ENCODE measurements around the gene RAB37. TPM values are rescaled to one million over a fixed set of nuclear protein-coding genes. Genes with fewer than 3 reads are reported as not detected.

The RAB37 gene
- polyA plus RNA-seq, 1 experiment: 0.12 TPM

DNA sequence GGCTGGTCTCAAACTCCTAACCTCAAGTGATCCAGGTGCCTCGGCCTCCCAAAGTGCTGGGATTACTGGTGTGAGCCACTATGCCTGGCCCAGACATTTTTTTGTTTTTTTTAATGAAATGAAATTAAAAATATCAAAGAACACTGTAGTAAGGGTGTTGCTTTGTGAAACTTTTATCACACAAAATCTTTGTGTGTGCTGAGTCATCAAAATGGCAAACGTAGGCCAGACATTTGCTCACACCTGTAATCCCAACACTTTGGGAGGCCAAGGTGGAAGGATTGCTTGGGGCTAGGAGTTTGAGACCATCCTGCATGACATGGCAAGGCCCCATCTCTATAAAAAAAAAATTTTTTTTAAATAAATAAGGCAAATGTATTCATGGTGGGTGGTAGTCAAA lies 29.4 kb downstream of the RAB37 start:
- TF ChIP-seq, protein P1, sequence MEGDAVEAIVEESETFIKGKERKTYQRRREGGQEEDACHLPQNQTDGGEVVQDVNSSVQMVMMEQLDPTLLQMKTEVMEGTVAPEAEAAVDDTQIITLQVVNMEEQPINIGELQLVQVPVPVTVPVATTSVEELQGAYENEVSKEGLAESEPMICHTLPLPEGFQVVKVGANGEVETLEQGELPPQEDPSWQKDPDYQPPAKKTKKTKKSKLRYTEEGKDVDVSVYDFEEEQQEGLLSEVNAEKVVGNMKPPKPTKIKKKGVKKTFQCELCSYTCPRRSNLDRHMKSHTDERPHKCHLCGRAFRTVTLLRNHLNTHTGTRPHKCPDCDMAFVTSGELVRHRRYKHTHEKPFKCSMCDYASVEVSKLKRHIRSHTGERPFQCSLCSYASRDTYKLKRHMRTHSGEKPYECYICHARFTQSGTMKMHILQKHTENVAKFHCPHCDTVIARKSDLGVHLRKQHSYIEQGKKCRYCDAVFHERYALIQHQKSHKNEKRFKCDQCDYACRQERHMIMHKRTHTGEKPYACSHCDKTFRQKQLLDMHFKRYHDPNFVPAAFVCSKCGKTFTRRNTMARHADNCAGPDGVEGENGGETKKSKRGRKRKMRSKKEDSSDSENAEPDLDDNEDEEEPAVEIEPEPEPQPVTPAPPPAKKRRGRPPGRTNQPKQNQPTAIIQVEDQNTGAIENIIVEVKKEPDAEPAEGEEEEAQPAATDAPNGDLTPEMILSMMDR (IDR thresholded peaks at IDR 0.05; ENCODE audit: insufficient read depth, low read depth, low read length): no peak
- DNase-seq (ENCODE audit: low read depth): no peak
- no peaks in the 10 kb centered on the region for H3K27me3 ChIP-seq (ENCODE audit: control insufficient read depth, insufficient read depth, low read length)
- CTCF ChIA-PET: interaction anchor here (1.0 kb wide), 1 partner anchor 96 kb away, joined by 3 read pairs; no protein-coding TSS in a partner anchor
- H3K36me3 ChIP-seq (ENCODE audit: control insufficient read depth, insufficient read depth, low read length): peaks cover 10% of the 10 kb centered on the region
- no peak overlapping the region for H3K4me3 ChIP-seq (ENCODE audit: low read depth, low read length)
- POLR2A ChIA-PET: no interaction called here

DNA sequence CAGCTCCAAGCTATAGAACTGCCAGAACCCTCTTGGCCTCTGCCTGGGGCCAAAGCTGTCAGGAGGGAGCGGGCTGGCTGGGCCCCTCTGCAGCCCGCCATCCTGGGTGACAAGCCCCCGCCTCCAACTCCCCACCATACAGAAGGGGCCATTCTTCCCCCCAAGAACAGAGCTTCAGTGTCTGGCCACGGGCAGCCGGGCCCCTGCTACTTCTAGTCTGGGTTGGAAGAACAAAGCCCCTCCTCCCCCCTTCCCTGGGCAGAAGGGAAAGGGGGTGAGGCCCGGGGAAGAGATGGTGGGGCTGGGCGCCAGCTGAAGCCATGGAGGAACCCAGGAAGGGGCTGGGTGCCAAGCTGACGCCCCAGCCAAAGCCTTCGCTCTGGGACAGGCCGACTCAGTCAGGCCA lies 30.1 kb downstream of the RAB37 start:
- TF ChIP-seq, protein P1 (IDR thresholded peaks at IDR 0.05; ENCODE audit: insufficient read depth, low read depth, low read length): no peak
- Histone ChIP-seq H3K36me3 (ENCODE audit: control insufficient read depth, insufficient read depth, low read length) (peaks cover 17% of the 10 kb centered on the region), H3K4me3 (ENCODE audit: low read depth, low read length) (no peak overlapping the region), H3K27me3 (ENCODE audit: control insufficient read depth, insufficient read depth, low read length) (no peaks in the 10 kb centered on the region)
- DNase-seq (ENCODE audit: low read depth): no peak
- ChIA-PET POLR2A (no interaction called here), CTCF (interaction anchor here (0.5 to 1.0 kb wide), 2 partner anchors 76 to 95 kb away, joined by 3 read pairs; no protein-coding TSS in a partner anchor)

DNA sequence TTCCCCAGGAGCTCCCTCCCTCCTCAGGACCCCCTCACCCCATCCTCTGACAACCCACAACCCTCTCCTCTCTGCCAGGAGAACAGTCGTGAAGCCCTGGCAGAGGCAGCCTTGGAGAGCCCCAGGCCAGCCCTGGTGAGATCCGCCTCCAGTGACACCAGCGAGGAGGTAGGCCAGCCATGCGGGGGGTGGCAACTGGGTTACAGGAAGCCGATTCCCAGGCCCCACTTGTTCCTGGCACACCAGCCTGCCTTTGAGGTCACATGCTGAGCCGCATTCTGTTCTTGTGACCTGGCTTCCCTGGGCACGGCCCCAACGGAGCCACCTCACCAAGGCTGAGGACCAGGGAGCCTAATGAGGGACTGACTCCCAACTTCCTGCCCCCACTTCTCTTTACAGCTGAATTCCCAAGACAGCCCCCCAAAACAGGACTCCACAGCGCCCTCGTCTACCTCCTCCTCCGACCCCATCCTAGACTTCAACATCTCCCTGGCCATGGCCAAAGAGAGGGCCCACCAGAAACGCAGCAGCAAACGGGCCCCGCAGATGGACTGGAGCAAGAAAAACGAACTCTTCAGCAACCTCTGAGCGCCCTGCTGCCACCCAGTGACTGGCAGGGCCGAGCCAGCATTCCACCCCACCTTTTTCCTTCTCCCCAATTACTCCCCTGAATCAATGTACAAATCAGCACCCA lies 31.2 kb downstream of the RAB37 start:
- H3K4me3 ChIP-seq (ENCODE audit: low read depth, low read length): no peak overlapping the region
- H3K27me3 ChIP-seq (ENCODE audit: control insufficient read depth, insufficient read depth, low read length): no peaks in the 10 kb centered on the region
- TF ChIP-seq, protein P1 (IDR thresholded peaks at IDR 0.05; ENCODE audit: insufficient read depth, low read depth, low read length): no peak
- ChIA-PET CTCF (no interaction called here), POLR2A (no interaction called here)
- peaks cover 27% of the 10 kb centered on the region for H3K36me3 ChIP-seq (ENCODE audit: control insufficient read depth, insufficient read depth, low read length)
- no peak for DNase-seq (ENCODE audit: low read depth)

DNA sequence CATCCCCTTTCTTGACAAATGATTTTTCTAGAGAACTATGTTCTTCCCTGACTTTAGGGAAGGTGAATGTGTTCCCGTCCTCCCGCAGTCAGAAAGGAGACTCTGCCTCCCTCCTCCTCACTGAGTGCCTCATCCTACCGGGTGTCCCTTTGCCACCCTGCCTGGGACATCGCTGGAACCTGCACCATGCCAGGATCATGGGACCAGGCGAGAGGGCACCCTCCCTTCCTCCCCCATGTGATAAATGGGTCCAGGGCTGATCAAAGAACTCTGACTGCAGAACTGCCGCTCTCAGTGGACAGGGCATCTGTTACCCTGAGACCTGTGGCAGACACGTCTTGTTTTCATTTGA lies 31.7 kb downstream of the RAB37 start:
- no peak for DNase-seq (ENCODE audit: low read depth)
- Histone ChIP-seq H3K4me3 (ENCODE audit: low read depth, low read length) (no peak overlapping the region), H3K36me3 (ENCODE audit: control insufficient read depth, insufficient read depth, low read length) (peaks cover 29% of the 10 kb centered on the region), H3K27me3 (ENCODE audit: control insufficient read depth, insufficient read depth, low read length) (no peaks in the 10 kb centered on the region)
- TF ChIP-seq, protein P1 (IDR thresholded peaks at IDR 0.05; ENCODE audit: insufficient read depth, low read depth, low read length): no peak
- ChIA-PET POLR2A (no interaction called here), CTCF (interaction anchor here (1.0 to 3.2 kb wide), 4 partner anchors 9 to 23 kb away, joined by 3 to 52 read pairs (median 20); no protein-coding TSS in a partner anchor)

DNA sequence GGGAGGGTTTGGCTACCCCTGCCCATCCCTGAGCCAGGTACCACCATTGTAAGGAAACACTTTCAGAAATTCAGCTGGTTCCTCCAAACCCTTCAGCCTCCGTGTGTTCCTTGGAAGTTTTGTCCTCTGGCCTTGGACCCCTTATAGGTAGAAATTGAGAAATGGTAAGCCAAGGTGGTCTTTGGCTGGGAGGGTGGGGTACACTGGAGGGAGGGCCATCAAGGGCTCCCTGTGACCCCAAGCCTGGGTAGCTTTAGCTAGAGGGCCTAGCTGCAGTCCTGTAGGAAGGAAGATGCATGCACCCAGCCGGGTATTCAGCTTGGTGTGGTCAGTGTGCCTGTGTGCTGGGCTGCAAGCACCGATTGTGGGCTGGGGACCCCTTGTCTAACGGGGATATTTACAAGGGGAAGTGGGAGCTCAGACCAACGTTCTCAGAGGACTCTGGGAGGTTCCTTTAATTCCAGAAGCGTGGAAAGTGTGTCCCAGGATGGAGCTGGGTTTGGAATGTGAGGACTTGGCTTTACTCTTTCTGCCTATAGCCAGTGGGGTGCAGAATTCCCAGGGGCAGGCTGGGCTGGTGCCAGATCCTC lies 32.3 kb downstream of the RAB37 start:
- POLR2A ChIA-PET: interaction anchor here (0.5 kb wide), 1 partner anchor 58 kb away, joined by 18 read pairs; no protein-coding TSS in a partner anchor
- peaks cover 29% of the 10 kb centered on the region for H3K36me3 ChIP-seq (ENCODE audit: control insufficient read depth, insufficient read depth, low read length)
- H3K4me3 ChIP-seq (ENCODE audit: low read depth, low read length): no peak overlapping the region
- no peaks in the 10 kb centered on the region for H3K27me3 ChIP-seq (ENCODE audit: control insufficient read depth, insufficient read depth, low read length)
- no peak for DNase-seq (ENCODE audit: low read depth)
- TF ChIP-seq, protein P1 (IDR thresholded peaks at IDR 0.05; ENCODE audit: insufficient read depth, low read depth, low read length): no peak
- CTCF ChIA-PET: interaction anchor here (1.0 to 3.2 kb wide), 4 partner anchors 10 to 23 kb away, joined by 3 to 52 read pairs (median 20); no protein-coding TSS in a partner anchor
